ENCODE data around the gene COX10. TPM values are rescaled to one million over a fixed set of nuclear protein-coding genes. Genes with fewer than 3 reads are reported as not detected.

COX10 gene
- polyA plus RNA-seq, 1 donor (not counting 4 experiments of a cell fraction or from before 2014, with no cell fraction given): 14.3 TPM

GRCh38 chr17:14080847-14081251, 11.5 kb downstream of the COX10 start:
- no peaks in the 10 kb centered on the region for H3K27me3 ChIP-seq (ENCODE audit: control insufficient read depth, extremely low read depth, insufficient read depth, low read length)
- H3K9ac ChIP-seq (ENCODE audit: control insufficient read depth, extremely low read depth, insufficient read depth, low read length): no peak overlapping the region
- H3K9me1 ChIP-seq (ENCODE audit: control insufficient read depth, extremely low read depth, insufficient read depth, low read length): no peaks in the 10 kb centered on the region
- H3K4me1 ChIP-seq (ENCODE audit: control insufficient read depth, extremely low read depth, insufficient read depth, low read length): no peaks in the 10 kb centered on the region
- H4K20me1 ChIP-seq (ENCODE audit: control insufficient read depth, extremely low read depth, insufficient read depth, low read length): no peaks in the 10 kb centered on the region
- no peak overlapping the region for H3K27ac ChIP-seq (ENCODE audit: control insufficient read depth, insufficient read depth, low read length)
- TF ChIP-seq EZH2 (IDR thresholded peaks at IDR 0.05; ENCODE audit: low read length) (no peak), CTCF (optimal IDR thresholded peaks at IDR 0.05 in 1 of 3, IDR thresholded peaks at IDR 0.05 in 1 of 3, conservative IDR thresholded peaks at IDR 0.05 in 1 of 3; ENCODE audit: extremely low read depth in 1 of 3, insufficient read depth in 2 of 3, low read length in 3 of 3) (no peak)
- no peaks in the 10 kb centered on the region for H3K9me3 ChIP-seq (ENCODE audit: control insufficient read depth, low read depth, low read length)
- no peak for DNase-seq (ENCODE audit: low read depth, low spot score)
- H3K4me2 ChIP-seq (ENCODE audit: control insufficient read depth, extremely low read depth, insufficient read depth, low read depth, low read length): no peak overlapping the region
- H3K79me2 ChIP-seq (ENCODE audit: control insufficient read depth, insufficient read depth, low read length): peaks cover 9% of the 10 kb centered on the region
- dilution Hi-C loops (cut with MboI; ENCODE audit: extremely low pct_ligation_motif_present, low sequenced_read_pairs): no loop called here
- H2AFZ ChIP-seq (ENCODE audit: control insufficient read depth, low read length): no peak overlapping the region
- H3K4me3 ChIP-seq (ENCODE audit: control insufficient read depth in 2 of 3, extremely low read depth in 1 of 3, insufficient read depth in 2 of 3, low read depth in 1 of 3, low read length in 3 of 3): no peak overlapping the region
- H3K36me3 ChIP-seq (ENCODE audit: control insufficient read depth in 2 of 2, extremely low read depth in 1 of 2, insufficient read depth in 2 of 2, low read length in 2 of 2): peaks cover 1 to 12% of the 10 kb centered on the region in 2 experiments
- FAIRE-seq: no peak

- Histone ChIP-seq H3K4me1 (ENCODE audit: control insufficient read depth, extremely low read depth, insufficient read depth, low read length) (no peaks in the 10 kb centered on the region), H3K9me1 (ENCODE audit: control insufficient read depth, extremely low read depth, insufficient read depth, low read length) (no peaks in the 10 kb centered on the region), H3K4me3 (ENCODE audit: control insufficient read depth in 2 of 3, extremely low read depth in 1 of 3, insufficient read depth in 2 of 3, low read depth in 1 of 3, low read length in 3 of 3) (no peak overlapping the region), H4K20me1 (ENCODE audit: control insufficient read depth, extremely low read depth, insufficient read depth, low read length) (no peaks in the 10 kb centered on the region), H3K27ac (ENCODE audit: control insufficient read depth, insufficient read depth, low read length) (no peak overlapping the region), H3K9ac (ENCODE audit: control insufficient read depth, extremely low read depth, insufficient read depth, low read length) (no peak overlapping the region), H3K9me3 (ENCODE audit: control insufficient read depth, low read depth, low read length) (no peaks in the 10 kb centered on the region), H3K36me3 (ENCODE audit: control insufficient read depth in 2 of 2, extremely low read depth in 1 of 2, insufficient read depth in 2 of 2, low read length in 2 of 2) (peaks cover 1 to 7% of the 10 kb centered on the region in 2 experiments), H3K27me3 (ENCODE audit: control insufficient read depth, extremely low read depth, insufficient read depth, low read length) (no peaks in the 10 kb centered on the region), H3K79me2 (ENCODE audit: control insufficient read depth, insufficient read depth, low read length) (peaks cover 14% of the 10 kb centered on the region), H3K4me2 (ENCODE audit: control insufficient read depth, extremely low read depth, insufficient read depth, low read depth, low read length) (no peak overlapping the region), H2AFZ (ENCODE audit: control insufficient read depth, low read length) (no peak overlapping the region)
- FAIRE-seq (no peak), DNase-seq (ENCODE audit: low read depth, low spot score) (no peak)
- TF ChIP-seq CTCF (optimal IDR thresholded peaks at IDR 0.05 in 1 of 3, IDR thresholded peaks at IDR 0.05 in 1 of 3, conservative IDR thresholded peaks at IDR 0.05 in 1 of 3; ENCODE audit: extremely low read depth in 1 of 3, insufficient read depth in 2 of 3, low read length in 3 of 3): no peak
- no peak for TF ChIP-seq EZH2 (IDR thresholded peaks at IDR 0.05; ENCODE audit: low read length)
- dilution Hi-C loops (cut with MboI; ENCODE audit: extremely low pct_ligation_motif_present, low sequenced_read_pairs): no loop called here
Observed at GRCh38 chr17:14082848-14083247, 13.5 kb downstream of the COX10 start.

All from keratinocyte (primary cell).